Transverse colon (tissue), 4 donors: ENCODE measurements around the gene TOX2. TPM values are rescaled to one million over a fixed set of nuclear protein-coding genes. Genes with fewer than 3 reads are reported as not detected.

ENCODE experiments used
- DNase-seq: peaks from one replicate; pipeline ENCODE4 v3.0.0-alpha.2; 2019
- H3K27ac ChIP-seq, 4 donors: fragments of 200-600 bp; sonication (generic); 2 replicates each; pipeline ENCODE4 v1.5.1; 2016 to 2018; ENCODE audit warnings: inconsistent platforms in 4 of 4
- H3K27me3 ChIP-seq: fragments of 200-600 bp; sonication (generic); 2 replicates; pipeline ENCODE4 v1.5.1; 2017; ENCODE audit warnings: inconsistent platforms
- H3K36me3 ChIP-seq, 4 donors: fragments of 200-600 bp; sonication (generic); 2 replicates each; pipeline ENCODE4 v1.5.1; 2017 to 2019; ENCODE audit warnings: inconsistent platforms in 4 of 4
- H3K4me1 ChIP-seq, 4 donors: fragments of 200-600 bp; sonication (generic); 2 replicates each; pipeline ENCODE4 v1.5.1; 2017 to 2020; ENCODE audit warnings: inconsistent platforms in 4 of 4
- H3K4me3 ChIP-seq, 4 donors: fragments of 200-600 bp; sonication (generic); 1 replicate in 1 of 4; 2 replicates in 3 of 4; pipeline versions ENCODE4 v1.5.1 to v1.6.1; 2017 to 2019; ENCODE audit warnings: inconsistent platforms in 4 of 4
- H3K9me3 ChIP-seq, 2 donors: fragments of 200-600 bp; sonication (generic); 2 replicates each; pipeline ENCODE4 v1.5.1; 2017 to 2019; ENCODE audit warnings: inconsistent platforms in 2 of 2
- CTCF ChIP-seq, 5 experiments: fragments of 200-600 bp in 3 of 5; fragments of 450-650 bp in 2 of 5; sonication (generic) in 3 of 5; IDR thresholded peaks; 1 replicate in 2 of 5; 2 replicates in 3 of 5; pipeline ENCODE4 v1.5.1; 2016 to 2017; ENCODE audit warnings: antibody characterized with exemption in 5 of 5, inconsistent platforms in 3 of 5, mild to moderate bottlenecking in 2 of 5, moderate library complexity in 1 of 5
- EP300 ChIP-seq: sonication (generic); formaldehyde crosslinking; IDR thresholded peaks from one replicate; pipeline ENCODE4 v1.6.1; 2017; ENCODE audit warnings: antibody characterized with exemption, low read depth
- POLR2A ChIP-seq: fragments of 450-650 bp; IDR thresholded peaks from one replicate; pipeline ENCODE4 v1.6.1; 2016; ENCODE audit warnings: antibody characterized with exemption, mild to moderate bottlenecking, moderate library complexity
- POLR2AphosphoS5 ChIP-seq, 3 donors: sonication (generic); formaldehyde crosslinking; IDR thresholded peaks; one replicate each; pipeline ENCODE4 v1.6.1; 2016; ENCODE audit warnings: antibody characterized with exemption in 3 of 3
- WGBS, 2 donors: methylation state at CpG; one replicate each; pipeline ENCODE4 v1.1.5; 2018; ENCODE audit warnings: low coverage in 1 of 2; 5-methylcytosine and 5-hydroxymethylcytosine counted together
- in situ Hi-C, 4 donors: fragments of 200-750 bp; cut with MboI; loops; one replicate each; pipeline versions ENCODE4 v1.15.0 to v1.15.1; 2017; ENCODE audit warnings: low sequenced_read_pairs in 3 of 4, low pct_ligation_motif_present in 1 of 4, low pct_unique_long_range_greater_than_20kb in 1 of 4
- intact Hi-C: fragments of 100-400 bp; cut with DNase I; formaldehyde crosslinking; loops from one replicate; pipeline ENCODE4 v1.15.1; 2023; ENCODE audit warnings: low total_unique reads
- total RNA-seq, 4 donors: library from RNA; depleted of rRNA; stranded (reverse); fragments of >200 nt; gene quantifications; one replicate each; pipeline ENCODE4 v1.1.0, GENCODE V29; 2016

Gene TOX2
- total RNA-seq, 4 donors from 2014 or later = 1.5 to 15.7 (median 6.8) TPM

DNA sequence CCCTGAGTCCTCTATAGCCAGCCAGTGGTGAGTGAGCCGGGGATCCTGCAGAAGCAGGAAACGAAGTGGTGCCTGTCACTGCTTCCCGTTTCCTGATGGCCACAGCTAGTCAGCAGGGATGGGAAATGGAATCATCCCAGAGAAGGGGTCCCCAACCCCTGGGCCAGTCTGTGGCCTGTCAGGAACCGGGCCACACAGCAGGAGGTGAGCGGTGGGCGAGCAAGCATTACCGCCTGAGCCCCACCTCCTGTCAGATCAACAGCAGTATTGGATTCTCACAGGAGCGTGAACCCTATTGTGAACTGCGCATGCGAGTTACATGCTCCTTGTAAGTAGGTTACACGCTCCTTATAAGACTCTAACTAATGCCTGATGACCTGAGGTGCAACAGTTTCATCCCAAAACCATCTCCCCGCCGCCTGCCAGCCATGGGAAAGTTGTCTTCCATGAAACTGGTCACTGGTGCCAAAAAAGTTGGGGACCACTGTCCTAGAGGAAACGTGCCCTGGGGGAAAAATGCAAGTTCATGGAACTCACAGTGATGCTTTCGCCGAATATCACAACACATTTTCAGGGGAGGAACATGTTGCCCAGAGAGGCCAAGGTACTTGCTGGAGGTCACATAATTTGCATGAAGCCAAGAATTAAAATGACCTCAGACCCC lies 158.5 kb downstream of the TOX2 start:
- no peak for DNase-seq
- no peaks in the 10 kb centered on the region for H3K27me3 ChIP-seq
- 73 to 76% methylated on average over 3 to 16 of the region's 16 CpGs for WGBS, 2 donors
- intact Hi-C loops = loop anchor here (10.0 kb wide), 1 partner anchor 88 kb away; no protein-coding TSS in a partner anchor
- no peaks in the 10 kb centered on the region for H3K9me3 ChIP-seq
- in situ Hi-C loops = no loop called here
- no peaks in the 10 kb centered on the region for H3K4me1 ChIP-seq
- no peak overlapping the region for H3K27ac ChIP-seq
- no peaks in the 10 kb centered on the region for H3K36me3 ChIP-seq
- no peak for TF ChIP-seq CTCF (IDR thresholded peaks at IDR 0.05)
- H3K4me3 ChIP-seq = no peak overlapping the region

GRCh38 chr20:44073675-44074071 lies 159.0 kb downstream of the TOX2 start:
- no peaks in the 10 kb centered on the region for H3K36me3 ChIP-seq
- no peak overlapping the region for H3K4me3 ChIP-seq
- in situ Hi-C loops = no loop called here
- no peak overlapping the region for H3K27ac ChIP-seq
- no peak for DNase-seq
- TF ChIP-seq POLR2AphosphoS5 (IDR thresholded peaks at IDR 0.05) (no peak), CTCF (IDR thresholded peaks at IDR 0.05) (no peak), POLR2A (no peak)
- no peaks in the 10 kb centered on the region for H3K9me3 ChIP-seq
- WGBS, 2 donors = 84 to 85% methylated on average over 4 to 6 of the region's 6 CpGs
- H3K4me1 ChIP-seq = no peaks in the 10 kb centered on the region
- H3K27me3 ChIP-seq = no peaks in the 10 kb centered on the region
- intact Hi-C loops = loop anchor here (10.0 kb wide), 1 partner anchor 89 kb away; no protein-coding TSS in a partner anchor

GRCh38 chr20:44074252-44075151 lies 159.8 kb downstream of the TOX2 start:
- DNase-seq = no peak
- Histone ChIP-seq H3K27me3 (no peaks in the 10 kb centered on the region), H3K4me1 (no peaks in the 10 kb centered on the region), H3K9me3 (no peaks in the 10 kb centered on the region), H3K27ac (no peak overlapping the region), H3K4me3 (no peak overlapping the region), H3K36me3 (no peaks in the 10 kb centered on the region)
- in situ Hi-C loops (loop anchor here in 3 of 4 donors (5.0 to 25.0 kb wide), 4 partner anchors 322 to 637 kb away; partner anchors contain the start of gene SRSF6 (in 1 of the 3)), intact Hi-C loops (loop anchor here (10.0 kb wide), 1 partner anchor 90 kb away; no protein-coding TSS in a partner anchor)
- TF ChIP-seq CTCF (IDR thresholded peaks at IDR 0.05) = no peak
- TF ChIP-seq POLR2A = no peak
- TF ChIP-seq POLR2AphosphoS5 (IDR thresholded peaks at IDR 0.05) = no peak
- no peak for TF ChIP-seq EP300
- WGBS, 2 donors = 66 to 82% methylated on average over 5 to 12 of the region's 12 CpGs

GRCh38 chr20:44075191-44075949 lies 160.7 kb downstream of the TOX2 start:
- intact Hi-C loops = loop anchor here (10.0 kb wide), 1 partner anchor 91 kb away; no protein-coding TSS in a partner anchor
- no peaks in the 10 kb centered on the region for H3K27me3 ChIP-seq
- TF ChIP-seq EP300 = no peak
- TF ChIP-seq POLR2AphosphoS5 (IDR thresholded peaks at IDR 0.05) = no peak
- no peak for TF ChIP-seq POLR2A
- TF ChIP-seq CTCF (IDR thresholded peaks at IDR 0.05) = no peak
- no peaks in the 10 kb centered on the region for H3K4me1 ChIP-seq
- H3K4me3 ChIP-seq = no peak overlapping the region
- no peaks in the 10 kb centered on the region for H3K36me3 ChIP-seq
- H3K9me3 ChIP-seq = no peaks in the 10 kb centered on the region
- in situ Hi-C loops = loop anchor here in 3 of 4 donors (5.0 to 25.0 kb wide), 4 partner anchors 323 to 638 kb away; partner anchors contain the start of gene SRSF6 (in 1 of the 3)
- 92 to 100% methylated on average over 3 to 23 of the region's 23 CpGs for WGBS, 2 donors
- DNase-seq = no peak
- H3K27ac ChIP-seq = no peak overlapping the region
